ENCODE results near the gene PRKN. TPM values are rescaled to one million over a fixed set of nuclear protein-coding genes. Genes with fewer than 3 reads are reported as not detected.

Gene PRKN
- total RNA-seq, 2 donors from 2014 or later = 15.7 to 19.3 TPM

DNA sequence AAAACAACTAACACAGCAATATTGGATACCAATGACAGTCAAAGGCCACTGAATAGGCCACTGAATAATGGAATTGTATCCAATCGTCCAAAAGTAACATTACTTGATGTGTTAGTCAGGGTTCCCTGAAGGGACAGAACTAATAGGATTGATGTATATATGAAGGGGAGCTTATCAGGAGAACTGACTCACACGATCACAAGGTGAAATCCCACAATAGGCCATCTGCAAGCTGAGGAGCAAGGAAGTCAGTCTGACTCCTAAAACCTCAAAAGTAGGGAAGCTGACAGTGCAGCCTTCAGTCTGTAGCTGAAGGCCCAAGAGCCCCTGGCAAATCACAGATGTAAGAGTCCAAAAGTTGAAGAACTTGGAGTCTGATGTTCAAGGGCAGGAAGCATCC lies 571.4 kb downstream of the PRKN start:
- H3K27ac ChIP-seq = no peak overlapping the region
- H3K4me1 ChIP-seq = no peaks in the 10 kb centered on the region
- H3K27me3 ChIP-seq = no peaks in the 10 kb centered on the region
- H3K36me3 ChIP-seq = no peaks in the 10 kb centered on the region
- H3K9me3 ChIP-seq = peaks cover 0 to 7% of the 10 kb centered on the region in 2 donors
- TF ChIP-seq, protein P1, sequence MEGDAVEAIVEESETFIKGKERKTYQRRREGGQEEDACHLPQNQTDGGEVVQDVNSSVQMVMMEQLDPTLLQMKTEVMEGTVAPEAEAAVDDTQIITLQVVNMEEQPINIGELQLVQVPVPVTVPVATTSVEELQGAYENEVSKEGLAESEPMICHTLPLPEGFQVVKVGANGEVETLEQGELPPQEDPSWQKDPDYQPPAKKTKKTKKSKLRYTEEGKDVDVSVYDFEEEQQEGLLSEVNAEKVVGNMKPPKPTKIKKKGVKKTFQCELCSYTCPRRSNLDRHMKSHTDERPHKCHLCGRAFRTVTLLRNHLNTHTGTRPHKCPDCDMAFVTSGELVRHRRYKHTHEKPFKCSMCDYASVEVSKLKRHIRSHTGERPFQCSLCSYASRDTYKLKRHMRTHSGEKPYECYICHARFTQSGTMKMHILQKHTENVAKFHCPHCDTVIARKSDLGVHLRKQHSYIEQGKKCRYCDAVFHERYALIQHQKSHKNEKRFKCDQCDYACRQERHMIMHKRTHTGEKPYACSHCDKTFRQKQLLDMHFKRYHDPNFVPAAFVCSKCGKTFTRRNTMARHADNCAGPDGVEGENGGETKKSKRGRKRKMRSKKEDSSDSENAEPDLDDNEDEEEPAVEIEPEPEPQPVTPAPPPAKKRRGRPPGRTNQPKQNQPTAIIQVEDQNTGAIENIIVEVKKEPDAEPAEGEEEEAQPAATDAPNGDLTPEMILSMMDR (IDR thresholded peaks at IDR 0.05) = no peak
- H3K4me3 ChIP-seq = no peak overlapping the region
- no peak for DNase-seq (ENCODE audit: low spot score)

DNA sequence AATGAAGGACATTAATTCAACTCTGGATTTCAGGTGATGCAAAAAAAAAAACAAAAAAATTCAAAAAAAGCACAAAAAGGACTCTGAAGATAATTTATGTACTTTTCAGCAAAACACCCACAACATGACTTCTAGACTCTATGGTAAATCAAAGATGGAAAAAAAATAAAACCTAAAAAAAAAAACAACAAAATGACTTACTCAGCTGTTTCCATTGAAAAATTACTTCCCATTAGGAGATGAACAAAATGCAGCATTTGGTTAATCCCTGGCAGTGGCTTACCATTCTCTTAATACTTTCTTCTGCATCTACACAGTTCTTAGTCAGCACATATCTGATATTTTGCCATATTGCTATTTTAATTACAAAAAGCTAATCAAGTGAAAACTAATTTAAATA lies 572.6 kb downstream of the PRKN start:
- no peaks in the 10 kb centered on the region for H3K36me3 ChIP-seq
- no peaks in the 10 kb centered on the region for H3K27me3 ChIP-seq
- TF ChIP-seq, protein P1 (IDR thresholded peaks at IDR 0.05) = no peak

DNA sequence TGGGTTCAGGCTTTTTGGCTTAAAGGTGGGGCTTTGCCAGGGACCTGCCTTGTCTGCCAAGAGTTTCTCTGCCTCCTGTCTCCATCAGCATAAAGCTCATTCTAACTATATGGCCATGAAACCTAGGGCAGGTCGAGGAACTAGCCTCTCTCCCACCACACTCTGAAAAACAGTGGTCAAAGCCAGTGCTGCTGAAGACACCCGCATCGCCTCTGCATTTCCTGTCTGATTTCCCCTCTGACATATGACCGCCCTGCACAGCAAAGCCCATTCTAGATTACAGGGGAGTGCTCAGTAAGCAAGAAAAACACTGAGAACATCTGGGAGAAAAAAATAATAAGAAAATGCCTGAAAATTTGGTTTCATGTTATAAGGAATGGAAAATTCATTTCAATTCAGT lies 573.6 kb downstream of the PRKN start:
- no peaks in the 10 kb centered on the region for H3K36me3 ChIP-seq
- H3K4me3 ChIP-seq = no peak overlapping the region
- TF ChIP-seq, protein P1 (IDR thresholded peaks at IDR 0.05) = no peak
- H3K4me1 ChIP-seq = no peaks in the 10 kb centered on the region
- no peak overlapping the region for H3K27ac ChIP-seq
- peaks cover 0 to 7% of the 10 kb centered on the region in 2 donors for H3K9me3 ChIP-seq
- no peak for DNase-seq (ENCODE audit: low spot score)
- no peaks in the 10 kb centered on the region for H3K27me3 ChIP-seq

More for the DNA sequence above, 572.6 kb downstream of the PRKN start:
- DNase-seq (ENCODE audit: low spot score) = no peak
- Histone ChIP-seq H3K4me1 (no peaks in the 10 kb centered on the region), H3K27ac (no peak overlapping the region), H3K9me3 (peaks cover 0 to 7% of the 10 kb centered on the region in 2 donors), H3K4me3 (no peak overlapping the region)

- no peak overlapping the region for H3K4me3 ChIP-seq
- H3K27me3 ChIP-seq = no peaks in the 10 kb centered on the region
- no peaks in the 10 kb centered on the region for H3K4me1 ChIP-seq
- TF ChIP-seq, protein P1 (IDR thresholded peaks at IDR 0.05) = no peak
- no peaks in the 10 kb centered on the region for H3K36me3 ChIP-seq
- peaks cover 0 to 7% of the 10 kb centered on the region in 2 donors for H3K9me3 ChIP-seq
- DNase-seq (ENCODE audit: low spot score) = no peak
- H3K27ac ChIP-seq = no peak overlapping the region
Observed at GRCh38 chr6:162153120-162153519, 574.4 kb downstream of the PRKN start.

- no peaks in the 10 kb centered on the region for H3K27me3 ChIP-seq
- no peak overlapping the region for H3K27ac ChIP-seq
- H3K4me3 ChIP-seq = no peak overlapping the region
- H3K9me3 ChIP-seq = peaks cover 0 to 7% of the 10 kb centered on the region in 2 donors
- no peak for DNase-seq (ENCODE audit: low spot score)
- H3K36me3 ChIP-seq = no peaks in the 10 kb centered on the region
- TF ChIP-seq, protein P1 (IDR thresholded peaks at IDR 0.05) = no peak
- no peaks in the 10 kb centered on the region for H3K4me1 ChIP-seq
Observed at GRCh38 chr6:162151021-162151665, 576.4 kb downstream of the PRKN start.

DNA sequence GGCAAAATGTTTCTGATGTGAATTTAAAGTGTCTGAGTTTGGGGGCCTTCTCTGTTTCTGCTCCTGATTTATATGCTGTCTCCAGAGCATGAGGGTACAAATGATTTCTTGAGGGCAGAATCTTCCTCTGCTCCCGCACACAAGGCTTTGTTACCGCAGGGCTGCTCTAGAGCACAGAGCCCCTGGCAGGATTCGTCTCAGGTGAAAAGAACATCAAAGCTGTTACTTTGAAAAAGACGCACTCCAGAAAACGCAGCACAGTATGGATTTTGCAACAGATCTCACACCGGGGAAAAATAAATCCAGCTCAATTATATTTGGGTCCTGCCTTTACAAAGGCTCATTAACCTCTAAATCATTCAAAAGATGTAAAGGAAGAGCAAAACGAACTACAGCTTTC lies 577.3 kb downstream of the PRKN start:
- TF ChIP-seq, protein P1 (IDR thresholded peaks at IDR 0.05) = no peak
- Histone ChIP-seq H3K4me3 (no peak overlapping the region), H3K27ac (no peak overlapping the region), H3K27me3 (no peaks in the 10 kb centered on the region), H3K36me3 (no peaks in the 10 kb centered on the region), H3K9me3 (peaks cover 0 to 7% of the 10 kb centered on the region in 2 donors), H3K4me1 (no peaks in the 10 kb centered on the region)
- DNase-seq (ENCODE audit: low spot score) = no peak
